ENCODE measurements around the gene NLGN1.

Gene NLGN1

GRCh38 chr3:173742491-173742890, 344.9 kb downstream of the NLGN1 start:
- H3K36me3 ChIP-seq (ENCODE audit: control insufficient read depth, insufficient read depth, low read length), result no peaks in the 10 kb centered on the region
- H3K27me3 ChIP-seq (ENCODE audit: control insufficient read depth, insufficient read depth, low read length, poor library complexity, severe bottlenecking), result no peaks in the 10 kb centered on the region
- no peaks in the 10 kb centered on the region for H3K9me3 ChIP-seq (ENCODE audit: control insufficient read depth, low read length)
- no peaks in the 10 kb centered on the region for H3K4me1 ChIP-seq (ENCODE audit: control insufficient read depth, insufficient read depth, low read length)
- 86 to 94% methylated on average over 1 of the region's 1 CpG for WGBS, 2 experiments
- no peak overlapping the region for H3K4me3 ChIP-seq (ENCODE audit: insufficient read depth, low read depth, low read length)
- no peak overlapping the region for H3K27ac ChIP-seq (ENCODE audit: insufficient read depth, low read depth, low read length, poor library complexity, severe bottlenecking)

GRCh38 chr3:173743111-173743510, 345.6 kb downstream of the NLGN1 start:
- Histone ChIP-seq H3K27ac (ENCODE audit: insufficient read depth, low read depth, low read length, poor library complexity, severe bottlenecking) (no peak overlapping the region), H3K9me3 (ENCODE audit: control insufficient read depth, low read length) (no peaks in the 10 kb centered on the region), H3K27me3 (ENCODE audit: control insufficient read depth, insufficient read depth, low read length, poor library complexity, severe bottlenecking) (no peaks in the 10 kb centered on the region), H3K36me3 (ENCODE audit: control insufficient read depth, insufficient read depth, low read length) (no peaks in the 10 kb centered on the region), H3K4me3 (ENCODE audit: insufficient read depth, low read depth, low read length) (no peak overlapping the region), H3K4me1 (ENCODE audit: control insufficient read depth, insufficient read depth, low read length) (no peaks in the 10 kb centered on the region)
- no CpG with 5 or more reads among the region's 3 CpGs for WGBS, 2 experiments

GRCh38 chr3:173743516-173743915, 346.0 kb downstream of the NLGN1 start:
- Histone ChIP-seq H3K4me1 (ENCODE audit: control insufficient read depth, insufficient read depth, low read length) (no peaks in the 10 kb centered on the region), H3K27me3 (ENCODE audit: control insufficient read depth, insufficient read depth, low read length, poor library complexity, severe bottlenecking) (no peaks in the 10 kb centered on the region), H3K27ac (ENCODE audit: insufficient read depth, low read depth, low read length, poor library complexity, severe bottlenecking) (no peak overlapping the region), H3K9me3 (ENCODE audit: control insufficient read depth, low read length) (no peaks in the 10 kb centered on the region), H3K36me3 (ENCODE audit: control insufficient read depth, insufficient read depth, low read length) (no peaks in the 10 kb centered on the region), H3K4me3 (ENCODE audit: insufficient read depth, low read depth, low read length) (no peak overlapping the region)
- 93 to 100% methylated on average over 1 of the region's 1 CpG for WGBS, 2 experiments

GRCh38 chr3:173744479-173744878, 346.9 kb downstream of the NLGN1 start:
- Histone ChIP-seq H3K4me1 (ENCODE audit: control insufficient read depth, insufficient read depth, low read length) (no peaks in the 10 kb centered on the region), H3K9me3 (ENCODE audit: control insufficient read depth, low read length) (no peaks in the 10 kb centered on the region), H3K27ac (ENCODE audit: insufficient read depth, low read depth, low read length, poor library complexity, severe bottlenecking) (no peak overlapping the region), H3K27me3 (ENCODE audit: control insufficient read depth, insufficient read depth, low read length, poor library complexity, severe bottlenecking) (no peaks in the 10 kb centered on the region), H3K4me3 (ENCODE audit: insufficient read depth, low read depth, low read length) (no peak overlapping the region), H3K36me3 (ENCODE audit: control insufficient read depth, insufficient read depth, low read length) (no peaks in the 10 kb centered on the region)
- WGBS, 2 experiments, result 89% methylated on average over 3 of the region's 3 CpGs

DNA sequence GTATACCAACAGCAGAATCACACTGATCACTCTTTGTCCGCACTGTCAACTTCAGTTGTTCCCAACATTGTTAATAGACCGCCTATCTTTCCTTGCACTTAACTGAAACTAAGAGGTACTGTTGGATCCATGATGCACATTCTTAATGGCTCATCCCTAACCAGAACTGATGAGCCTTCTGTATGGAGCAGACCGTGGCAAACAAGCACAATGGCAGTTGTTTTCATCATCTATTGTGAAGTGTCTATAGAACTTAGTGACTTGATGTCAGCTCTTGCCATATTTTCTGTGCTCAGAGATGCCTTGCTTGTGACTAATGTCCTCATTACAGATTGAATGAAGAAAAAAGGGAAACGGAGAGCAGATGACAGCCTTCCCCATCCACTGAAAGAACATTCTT, 347.4 kb downstream of the NLGN1 start:
- no peaks in the 10 kb centered on the region for H3K36me3 ChIP-seq (ENCODE audit: control insufficient read depth, insufficient read depth, low read length)
- no peaks in the 10 kb centered on the region for H3K27me3 ChIP-seq (ENCODE audit: control insufficient read depth, insufficient read depth, low read length, poor library complexity, severe bottlenecking)
- no peaks in the 10 kb centered on the region for H3K9me3 ChIP-seq (ENCODE audit: control insufficient read depth, low read length)
- WGBS, 2 experiments, result 89 to 91% methylated on average over 4 of the region's 4 CpGs
- H3K4me3 ChIP-seq (ENCODE audit: insufficient read depth, low read depth, low read length), result no peak overlapping the region
- no peaks in the 10 kb centered on the region for H3K4me1 ChIP-seq (ENCODE audit: control insufficient read depth, insufficient read depth, low read length)
- H3K27ac ChIP-seq (ENCODE audit: insufficient read depth, low read depth, low read length, poor library complexity, severe bottlenecking), result no peak overlapping the region

- WGBS, 2 experiments, result 95 to 96% methylated on average over 4 of the region's 4 CpGs
- H3K27me3 ChIP-seq (ENCODE audit: control insufficient read depth, insufficient read depth, low read length, poor library complexity, severe bottlenecking), result no peaks in the 10 kb centered on the region
- no peaks in the 10 kb centered on the region for H3K9me3 ChIP-seq (ENCODE audit: control insufficient read depth, low read length)
- no peak overlapping the region for H3K27ac ChIP-seq (ENCODE audit: insufficient read depth, low read depth, low read length, poor library complexity, severe bottlenecking)
- H3K4me1 ChIP-seq (ENCODE audit: control insufficient read depth, insufficient read depth, low read length), result no peaks in the 10 kb centered on the region
- H3K4me3 ChIP-seq (ENCODE audit: insufficient read depth, low read depth, low read length), result no peak overlapping the region
- no peaks in the 10 kb centered on the region for H3K36me3 ChIP-seq (ENCODE audit: control insufficient read depth, insufficient read depth, low read length)
These were observed 348.6 kb downstream of the NLGN1 start for GRCh38 chr3:173745952-173746682.

DNA sequence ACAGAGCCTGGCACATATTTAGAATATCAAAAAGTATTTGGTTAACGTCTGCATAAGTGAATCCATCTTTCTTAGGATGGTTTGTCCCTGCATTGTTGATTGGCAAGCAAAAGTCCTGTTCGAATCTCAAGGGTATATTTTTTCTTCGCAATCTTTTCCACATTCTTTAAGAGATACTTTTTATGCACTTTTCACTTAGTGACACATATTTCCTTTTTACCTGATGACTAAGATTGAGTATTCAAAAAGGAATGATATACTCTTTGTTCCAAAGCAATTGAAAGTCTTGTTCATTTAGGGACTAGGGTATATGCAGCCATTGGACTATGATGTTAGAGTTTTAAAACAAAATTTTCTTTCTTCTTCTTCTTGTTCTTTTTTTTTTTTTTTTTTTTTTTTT, 349.9 kb downstream of the NLGN1 start:
- H3K9me3 ChIP-seq (ENCODE audit: control insufficient read depth, low read length), result no peaks in the 10 kb centered on the region
- no peaks in the 10 kb centered on the region for H3K4me1 ChIP-seq (ENCODE audit: control insufficient read depth, insufficient read depth, low read length)
- no peak overlapping the region for H3K27ac ChIP-seq (ENCODE audit: insufficient read depth, low read depth, low read length, poor library complexity, severe bottlenecking)
- H3K36me3 ChIP-seq (ENCODE audit: control insufficient read depth, insufficient read depth, low read length), result no peaks in the 10 kb centered on the region
- 94 to 100% methylated on average over 3 of the region's 3 CpGs for WGBS, 2 experiments
- no peak overlapping the region for H3K4me3 ChIP-seq (ENCODE audit: insufficient read depth, low read depth, low read length)
- H3K27me3 ChIP-seq (ENCODE audit: control insufficient read depth, insufficient read depth, low read length, poor library complexity, severe bottlenecking), result no peaks in the 10 kb centered on the region

- H3K36me3 ChIP-seq (ENCODE audit: control insufficient read depth, insufficient read depth, low read length), result no peaks in the 10 kb centered on the region
- no peak overlapping the region for H3K27ac ChIP-seq (ENCODE audit: insufficient read depth, low read depth, low read length, poor library complexity, severe bottlenecking)
- 100% methylated on average over 1 of the region's 1 CpG; no CpG with 5 or more reads in 1 of the 2 experiments for WGBS, 2 experiments
- no peak overlapping the region for H3K4me3 ChIP-seq (ENCODE audit: insufficient read depth, low read depth, low read length)
- no peaks in the 10 kb centered on the region for H3K27me3 ChIP-seq (ENCODE audit: control insufficient read depth, insufficient read depth, low read length, poor library complexity, severe bottlenecking)
- H3K4me1 ChIP-seq (ENCODE audit: control insufficient read depth, insufficient read depth, low read length), result no peaks in the 10 kb centered on the region
- no peaks in the 10 kb centered on the region for H3K9me3 ChIP-seq (ENCODE audit: control insufficient read depth, low read length)
These were observed 350.6 kb downstream of the NLGN1 start for GRCh38 chr3:173748105-173748504.

DNA sequence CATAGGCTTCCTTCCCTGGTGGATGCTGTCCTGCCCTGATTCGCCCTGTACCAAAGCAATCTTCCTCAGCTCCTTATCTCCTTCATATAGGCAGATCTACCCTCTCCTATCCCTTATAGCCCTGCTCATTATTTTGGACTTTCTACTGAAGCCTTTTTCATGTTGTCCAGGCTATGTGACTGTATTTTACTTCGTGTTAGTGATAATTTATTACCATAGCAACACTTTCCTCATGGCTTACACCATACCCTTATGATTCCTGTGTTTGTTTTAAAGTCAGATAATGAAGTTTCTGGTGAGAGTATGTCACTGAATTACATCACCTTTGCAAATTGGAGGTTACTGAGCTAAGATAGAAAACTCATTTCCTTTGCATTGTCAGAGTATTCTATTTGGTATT, 352.6 kb downstream of the NLGN1 start:
- H3K27ac ChIP-seq (ENCODE audit: insufficient read depth, low read depth, low read length, poor library complexity, severe bottlenecking), result no peak overlapping the region
- no peaks in the 10 kb centered on the region for H3K36me3 ChIP-seq (ENCODE audit: control insufficient read depth, insufficient read depth, low read length)
- H3K4me3 ChIP-seq (ENCODE audit: insufficient read depth, low read depth, low read length), result no peak overlapping the region
- no peaks in the 10 kb centered on the region for H3K4me1 ChIP-seq (ENCODE audit: control insufficient read depth, insufficient read depth, low read length)
- H3K9me3 ChIP-seq (ENCODE audit: control insufficient read depth, low read length), result no peaks in the 10 kb centered on the region
- WGBS, 2 experiments, result 74 to 87% methylated on average over 1 to 2 of the region's 2 CpGs
- no peaks in the 10 kb centered on the region for H3K27me3 ChIP-seq (ENCODE audit: control insufficient read depth, insufficient read depth, low read length, poor library complexity, severe bottlenecking)

DNA sequence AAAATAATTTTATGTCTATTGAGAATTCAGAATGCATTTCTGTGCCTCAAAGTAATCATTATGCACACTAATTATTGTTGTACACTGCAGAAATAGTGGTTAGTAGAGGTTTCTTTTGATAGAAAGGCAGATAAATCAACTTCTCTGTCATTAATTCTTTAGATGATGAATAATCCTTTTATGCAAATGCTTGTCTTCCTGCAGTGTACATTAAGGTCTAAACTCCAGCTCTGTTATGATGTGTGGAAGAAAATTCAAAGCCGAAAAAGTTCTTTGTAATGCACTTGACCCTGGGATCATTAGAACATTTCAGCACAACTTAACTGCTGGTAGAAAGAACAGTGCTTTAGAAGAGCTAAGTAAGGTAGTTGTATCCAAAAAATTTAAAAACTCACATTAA, 353.0 kb downstream of the NLGN1 start:
- 89 to 92% methylated on average over 1 of the region's 1 CpG for WGBS, 2 experiments
- Histone ChIP-seq H3K36me3 (ENCODE audit: control insufficient read depth, insufficient read depth, low read length) (no peaks in the 10 kb centered on the region), H3K4me1 (ENCODE audit: control insufficient read depth, insufficient read depth, low read length) (no peaks in the 10 kb centered on the region), H3K9me3 (ENCODE audit: control insufficient read depth, low read length) (no peaks in the 10 kb centered on the region), H3K4me3 (ENCODE audit: insufficient read depth, low read depth, low read length) (no peak overlapping the region), H3K27me3 (ENCODE audit: control insufficient read depth, insufficient read depth, low read length, poor library complexity, severe bottlenecking) (no peaks in the 10 kb centered on the region), H3K27ac (ENCODE audit: insufficient read depth, low read depth, low read length, poor library complexity, severe bottlenecking) (no peak overlapping the region)

DNA sequence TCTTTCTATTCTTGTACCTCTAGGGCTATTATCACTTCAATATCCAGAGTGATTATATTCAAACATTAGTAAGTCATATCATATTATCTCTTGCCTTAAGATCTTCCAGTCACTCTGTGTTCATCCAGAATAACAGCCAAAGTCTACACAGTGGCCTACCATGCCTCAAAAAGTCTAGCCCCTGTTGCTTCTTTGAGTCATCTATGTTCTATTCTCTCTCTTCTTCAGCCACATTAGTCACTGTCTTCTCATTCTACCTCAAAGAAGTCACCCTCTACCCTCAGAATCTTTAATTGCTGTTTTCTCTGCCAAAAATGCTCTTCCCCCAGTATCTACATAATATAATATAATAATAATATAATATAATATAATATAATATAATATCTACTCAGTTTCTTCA, 356.0 kb downstream of the NLGN1 start:
- Histone ChIP-seq H3K27ac (ENCODE audit: insufficient read depth, low read depth, low read length, poor library complexity, severe bottlenecking) (no peak overlapping the region), H3K4me1 (ENCODE audit: control insufficient read depth, insufficient read depth, low read length) (no peaks in the 10 kb centered on the region), H3K4me3 (ENCODE audit: insufficient read depth, low read depth, low read length) (no peak overlapping the region), H3K27me3 (ENCODE audit: control insufficient read depth, insufficient read depth, low read length, poor library complexity, severe bottlenecking) (no peaks in the 10 kb centered on the region), H3K9me3 (ENCODE audit: control insufficient read depth, low read length) (no peaks in the 10 kb centered on the region), H3K36me3 (ENCODE audit: control insufficient read depth, insufficient read depth, low read length) (no peaks in the 10 kb centered on the region)
